Measurements from ENCODE around the gene SEPTIN14.

GRCh38 chr7:55794527-55794926 is 68.0 kb downstream of the SEPTIN14 start:
- TF ChIP-seq, protein P1, sequence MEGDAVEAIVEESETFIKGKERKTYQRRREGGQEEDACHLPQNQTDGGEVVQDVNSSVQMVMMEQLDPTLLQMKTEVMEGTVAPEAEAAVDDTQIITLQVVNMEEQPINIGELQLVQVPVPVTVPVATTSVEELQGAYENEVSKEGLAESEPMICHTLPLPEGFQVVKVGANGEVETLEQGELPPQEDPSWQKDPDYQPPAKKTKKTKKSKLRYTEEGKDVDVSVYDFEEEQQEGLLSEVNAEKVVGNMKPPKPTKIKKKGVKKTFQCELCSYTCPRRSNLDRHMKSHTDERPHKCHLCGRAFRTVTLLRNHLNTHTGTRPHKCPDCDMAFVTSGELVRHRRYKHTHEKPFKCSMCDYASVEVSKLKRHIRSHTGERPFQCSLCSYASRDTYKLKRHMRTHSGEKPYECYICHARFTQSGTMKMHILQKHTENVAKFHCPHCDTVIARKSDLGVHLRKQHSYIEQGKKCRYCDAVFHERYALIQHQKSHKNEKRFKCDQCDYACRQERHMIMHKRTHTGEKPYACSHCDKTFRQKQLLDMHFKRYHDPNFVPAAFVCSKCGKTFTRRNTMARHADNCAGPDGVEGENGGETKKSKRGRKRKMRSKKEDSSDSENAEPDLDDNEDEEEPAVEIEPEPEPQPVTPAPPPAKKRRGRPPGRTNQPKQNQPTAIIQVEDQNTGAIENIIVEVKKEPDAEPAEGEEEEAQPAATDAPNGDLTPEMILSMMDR (IDR thresholded peaks at IDR 0.05; ENCODE audit: poor library complexity, severe bottlenecking) = no peak
- no peak for TF ChIP-seq REST (IDR thresholded peaks at IDR 0.05; ENCODE audit: borderline replicate concordance)
- TF ChIP-seq POLR2AphosphoS5 (IDR thresholded peaks at IDR 0.05) = no peak
- TF ChIP-seq SMC3 (conservative IDR thresholded peaks at IDR 0.05; ENCODE audit: poor library complexity) = no peak
- no peak for TF ChIP-seq EP300 (conservative IDR thresholded peaks at IDR 0.05; ENCODE audit: poor library complexity, severe bottlenecking)
- TF ChIP-seq TAF1 (IDR thresholded peaks at IDR 0.05; ENCODE audit: low read depth) = no peak
- TF ChIP-seq EZH2 (IDR thresholded peaks at IDR 0.05; ENCODE audit: borderline replicate concordance, insufficient read depth, low read length, poor library complexity, severe bottlenecking) = no peak
- TF ChIP-seq RAD21 (conservative IDR thresholded peaks at IDR 0.05) = no peak
